K562 (cell line): ENCODE data around the gene VPS26A. TPM values are rescaled to one million over a fixed set of nuclear protein-coding genes. Genes with fewer than 3 reads are reported as not detected.

Experiments used
- CBFA2T3 ChIP-seq: fragments of 450-650 bp; IDR thresholded peaks from 2 replicates; pipeline ENCODE4 v1.6.1; 2017
- CREM ChIP-seq: IDR thresholded peaks from 2 replicates; pipeline ENCODE4 v1.6.1; 2014; ENCODE audit warnings: antibody characterized with exemption, low read depth
- EHMT2 ChIP-seq: fragments of 450-650 bp; IDR thresholded peaks from 2 replicates; pipeline ENCODE4 v1.6.1; 2018; ENCODE audit warnings: antibody characterized with exemption
- GATAD2A ChIP-seq: fragments of 450-650 bp; IDR thresholded peaks from 2 replicates; pipeline ENCODE4 v1.6.1; 2017
- HOXB6 ChIP-seq: fragments of 250-450 bp; sonication (Bioruptor Pico); IDR thresholded peaks from 2 replicates; pipeline ENCODE4 v1.5.1; 2022; ENCODE audit warnings: mild to moderate bottlenecking, borderline replicate concordance
- MYC ChIP-seq, 2 experiments: fragments of 250-450 bp in 1 of 2; sonication (Bioruptor Pico) in 1 of 2; IDR thresholded peaks; 2 replicates each; pipeline versions ENCODE4 v1.5.1 to v1.6.1; 2012 to 2021; ENCODE audit warnings: low read depth in 2 of 2, borderline replicate concordance in 1 of 2, improper control_type of control experiment in 1 of 2, low read length in 1 of 2, mild to moderate bottlenecking in 1 of 2, moderate library complexity in 1 of 2
- NCOA4 ChIP-seq: fragments of 450-650 bp; IDR thresholded peaks from 2 replicates; pipeline ENCODE4 v1.6.1; 2018; ENCODE audit warnings: mild to moderate bottlenecking; ENCODE audit not compliant: partially characterized antibody
- NFE2 ChIP-seq: IDR thresholded peaks from 2 replicates; pipeline ENCODE4 v1.6.1; 2014; ENCODE audit warnings: antibody characterized with exemption, low read depth
- SMARCA5 ChIP-seq: fragments of 450-650 bp; IDR thresholded peaks from 2 replicates; pipeline ENCODE4 v1.6.1; 2016
- ZKSCAN3 ChIP-seq: fragments of 250-450 bp; sonication (Bioruptor Pico); IDR thresholded peaks from 2 replicates; pipeline ENCODE4 v1.4.0; 2020
- ZNF175 ChIP-seq: fragments of 200-800 bp; sonication (Bioruptor generic); IDR thresholded peaks from 2 replicates; pipeline ENCODE4 v1.6.1; 2016; ENCODE audit warnings: low read depth, mild to moderate bottlenecking, missing genetic modification characterization, missing compliant biosample characterization
- polyA plus RNA-seq, 8 experiments: library from polyadenylated mRNA; depleted of rRNA in 4 of 8; stranded (reverse) in 5 of 8; unstranded in 3 of 8; fragments of >200 nt; fragmentation: Nextera tagmentation in 2 of 8; fragmentation: Illumina TruSeq in 1 of 8; extraction: Ambion mirVana in 2 of 8; extraction: Trizol in 1 of 8; gene quantifications; 2 replicates each; pipeline versions ENCODE4 v1.2.1 to v1.2.3, GENCODE V29; 2011 to 2014; ENCODE audit warnings: inconsistent platforms in 1 of 8, missing spikeins in 1 of 8
- total RNA-seq, 7 experiments: library from RNA; depleted of rRNA in 6 of 7; stranded (reverse); fragments of >200 nt in 6 of 7; fragmentation: Illumina TruSeq in 2 of 7; extraction: Trizol in 2 of 7; gene quantifications; 2 replicates each; pipeline versions ENCODE4 v1.2.1 to v1.2.3, GENCODE V29; 2011 to 2021; ENCODE audit warnings: low replicate concordance in 1 of 7
- TF ChIP-seq, protein P1 (sequence below): fragments of 450-650 bp; IDR thresholded peaks from 2 replicates; pipeline ENCODE4 v1.6.1; 2016; ENCODE audit warnings: low read depth
- TF ChIP-seq, protein P2 (sequence below): fragments of 450-650 bp; IDR thresholded peaks from 2 replicates; pipeline ENCODE4 v1.7.0; 2016; ENCODE audit warnings: borderline replicate concordance

Gene VPS26A
- total and polyA plus RNA-seq, 9 of the 15 experiments (the other 6 are each of a cell fraction or from before 2014, with no cell fraction given), result 47.1 to 137 (median 69.3) TPM

- TF ChIP-seq, protein P1, sequence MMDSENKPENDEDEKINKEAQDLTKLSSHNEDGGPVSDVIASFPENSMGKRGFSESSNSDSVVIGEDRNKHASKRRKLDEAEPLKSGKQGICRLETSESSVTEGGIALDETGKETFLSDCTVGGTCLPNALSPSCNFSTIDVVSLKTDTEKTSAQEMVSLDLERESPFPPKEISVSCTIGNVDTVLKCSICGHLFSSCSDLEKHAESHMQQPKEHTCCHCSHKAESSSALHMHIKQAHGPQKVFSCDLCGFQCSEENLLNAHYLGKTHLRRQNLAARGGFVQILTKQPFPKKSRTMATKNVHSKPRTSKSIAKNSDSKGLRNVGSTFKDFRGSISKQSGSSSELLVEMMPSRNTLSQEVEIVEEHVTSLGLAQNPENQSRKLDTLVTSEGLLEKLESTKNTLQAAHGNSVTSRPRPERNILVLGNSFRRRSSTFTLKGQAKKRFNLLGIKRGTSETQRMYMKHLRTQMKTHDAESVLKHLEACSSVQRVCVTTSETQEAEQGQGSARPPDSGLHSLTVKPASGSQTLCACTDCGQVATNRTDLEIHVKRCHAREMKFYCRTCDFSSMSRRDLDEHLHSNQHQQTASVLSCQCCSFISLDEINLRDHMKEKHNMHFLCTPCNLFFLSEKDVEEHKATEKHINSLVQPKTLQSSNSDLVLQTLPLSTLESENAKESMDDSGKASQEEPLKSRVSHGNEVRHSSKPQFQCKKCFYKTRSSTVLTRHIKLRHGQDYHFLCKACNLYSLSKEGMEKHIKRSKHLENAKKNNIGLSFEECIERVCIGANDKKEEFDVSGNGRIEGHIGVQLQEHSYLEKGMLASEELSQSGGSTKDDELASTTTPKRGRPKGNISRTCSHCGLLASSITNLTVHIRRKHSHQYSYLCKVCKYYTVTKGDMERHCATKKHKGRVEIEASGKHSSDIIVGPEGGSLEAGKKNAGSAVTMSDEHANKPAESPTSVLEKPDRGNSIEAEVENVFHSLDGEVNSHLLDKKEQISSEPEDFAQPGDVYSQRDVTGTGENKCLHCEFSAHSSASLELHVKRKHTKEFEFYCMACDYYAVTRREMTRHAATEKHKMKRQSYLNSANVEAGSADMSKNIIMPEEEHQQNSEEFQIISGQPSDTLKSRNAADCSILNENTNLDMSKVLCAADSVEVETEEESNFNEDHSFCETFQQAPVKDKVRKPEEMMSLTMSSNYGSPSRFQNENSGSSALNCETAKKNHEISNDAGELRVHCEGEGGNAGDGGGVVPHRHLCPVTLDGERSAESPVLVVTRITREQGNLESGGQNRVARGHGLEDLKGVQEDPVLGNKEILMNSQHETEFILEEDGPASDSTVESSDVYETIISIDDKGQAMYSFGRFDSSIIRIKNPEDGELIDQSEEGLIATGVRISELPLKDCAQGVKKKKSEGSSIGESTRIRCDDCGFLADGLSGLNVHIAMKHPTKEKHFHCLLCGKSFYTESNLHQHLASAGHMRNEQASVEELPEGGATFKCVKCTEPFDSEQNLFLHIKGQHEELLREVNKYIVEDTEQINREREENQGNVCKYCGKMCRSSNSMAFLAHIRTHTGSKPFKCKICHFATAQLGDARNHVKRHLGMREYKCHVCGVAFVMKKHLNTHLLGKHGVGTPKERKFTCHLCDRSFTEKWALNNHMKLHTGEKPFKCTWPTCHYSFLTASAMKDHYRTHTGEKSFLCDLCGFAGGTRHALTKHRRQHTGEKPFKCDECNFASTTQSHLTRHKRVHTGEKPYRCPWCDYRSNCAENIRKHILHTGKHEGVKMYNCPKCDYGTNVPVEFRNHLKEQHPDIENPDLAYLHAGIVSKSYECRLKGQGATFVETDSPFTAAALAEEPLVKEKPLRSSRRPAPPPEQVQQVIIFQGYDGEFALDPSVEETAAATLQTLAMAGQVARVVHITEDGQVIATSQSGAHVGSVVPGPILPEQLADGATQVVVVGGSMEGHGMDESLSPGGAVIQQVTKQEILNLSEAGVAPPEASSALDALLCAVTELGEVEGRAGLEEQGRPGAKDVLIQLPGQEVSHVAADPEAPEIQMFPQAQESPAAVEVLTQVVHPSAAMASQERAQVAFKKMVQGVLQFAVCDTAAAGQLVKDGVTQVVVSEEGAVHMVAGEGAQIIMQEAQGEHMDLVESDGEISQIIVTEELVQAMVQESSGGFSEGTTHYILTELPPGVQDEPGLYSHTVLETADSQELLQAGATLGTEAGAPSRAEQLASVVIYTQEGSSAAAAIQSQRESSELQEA, result 0 out of 2 replicates have a peak, but pooled peaks have one; percentile 32
- TF ChIP-seq CREM (peak; percentile 90), GATAD2A (0 out of 2 replicates have a peak, but pooled peaks have one; percentile 15), MYC (IDR thresholded peaks at IDR 0.05; ENCODE audit: low read depth, low read length) (peak; percentile 48; the same call in 1 of the 2 replicates), MYC (CRISPR knock-in tag; IDR thresholded peaks at IDR 0.05; ENCODE audit: borderline replicate concordance, low read depth) (no peak), NCOA4 (peak; percentile 15), SMARCA5 (peak; percentile 47; the same call in 1 of the 2 replicates), ZNF175 (CRISPR knock-in tag) (0 out of 2 replicates have a peak, but pooled peaks have one; percentile 2), EHMT2 (peak; percentile 54; the same call in 1 of the 2 replicates), HOXB6 (CRISPR knock-in tag) (peak; percentile 42; the same call in 1 of the 2 replicates), NFE2 (peak; percentile 54; the same call in 1 of the 2 replicates), CBFA2T3 (no peak), ZKSCAN3 (CRISPR knock-in tag) (no peak)
- TF ChIP-seq, protein P2, sequence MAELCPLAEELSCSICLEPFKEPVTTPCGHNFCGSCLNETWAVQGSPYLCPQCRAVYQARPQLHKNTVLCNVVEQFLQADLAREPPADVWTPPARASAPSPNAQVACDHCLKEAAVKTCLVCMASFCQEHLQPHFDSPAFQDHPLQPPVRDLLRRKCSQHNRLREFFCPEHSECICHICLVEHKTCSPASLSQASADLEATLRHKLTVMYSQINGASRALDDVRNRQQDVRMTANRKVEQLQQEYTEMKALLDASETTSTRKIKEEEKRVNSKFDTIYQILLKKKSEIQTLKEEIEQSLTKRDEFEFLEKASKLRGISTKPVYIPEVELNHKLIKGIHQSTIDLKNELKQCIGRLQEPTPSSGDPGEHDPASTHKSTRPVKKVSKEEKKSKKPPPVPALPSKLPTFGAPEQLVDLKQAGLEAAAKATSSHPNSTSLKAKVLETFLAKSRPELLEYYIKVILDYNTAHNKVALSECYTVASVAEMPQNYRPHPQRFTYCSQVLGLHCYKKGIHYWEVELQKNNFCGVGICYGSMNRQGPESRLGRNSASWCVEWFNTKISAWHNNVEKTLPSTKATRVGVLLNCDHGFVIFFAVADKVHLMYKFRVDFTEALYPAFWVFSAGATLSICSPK, result 0 out of 2 replicates have a peak, but pooled peaks have one; percentile 70
Observed at GRCh38 chr10:69089638-69090599, 34.1 kb upstream of the VPS26A start (continued).
